HepG2 (cell line): ENCODE results near the gene OSBPL9. TPM values are rescaled to one million over a fixed set of nuclear protein-coding genes. Genes with fewer than 3 reads are reported as not detected.

Experiments used
- ATAC-seq: fragments of 200-7000 bp; cut with Tn5 transposase; 3 replicates; pipeline ENCODE4 v1.9.1; 2020; ENCODE audit warnings: mild to moderate bottlenecking, moderate library complexity
- BruUV-seq: library from RNA; stranded (reverse); fragments of 400-500 nt; replicated peaks from 2 replicates; lab custom pipeline; 2021; lab: Mats Ljungman, UMichigan
- CTCF ChIA-PET: fragments of 300-600 bp; formaldehyde crosslinking; extraction: SDS; loops from one replicate; lab custom pipeline; 2021; ENCODE audit warnings: low total read pairs, inconsistent platforms, low intra/inter-chr PET ratio; lab: Yijun Ruan, JAX
- POLR2A ChIA-PET: fragments of 350-600 bp; sonication (Branson Sonifier 250); formaldehyde crosslinking; loops from one replicate; lab custom pipeline; 2020; ENCODE audit warnings: antibody characterized with exemption, inconsistent platforms; lab: Yijun Ruan, JAX
- DNase-seq: peaks from one replicate; pipeline ENCODE4 v3.0.0-alpha.2; 2015; ENCODE audit warnings: low spot score
- FAIRE-seq: peaks from 3 replicates; lab custom pipeline; 2011; peaks lifted over from hg19 to GRCh38; lab: Jason Lieb, UNC
- H2AFZ ChIP-seq: one replicate; pipeline ENCODE4 v1.6.1; 2011; ENCODE audit warnings: low read length, inconsistent platforms
- H3K27ac ChIP-seq: fragments of 300-600 bp; 3 replicates; pipeline ENCODE4 v1.8.0; 2011; ENCODE audit warnings: mixed run types, mild to moderate bottlenecking, mixed read lengths, low read length, inconsistent platforms; ENCODE audit not compliant: insufficient read depth; ENCODE audit errors: extremely low read length
- H3K27me3 ChIP-seq, 2 experiments: fragments of 200-600 bp in 1 of 2; 2 replicates in 1 of 2; 3 replicates in 1 of 2; pipeline versions ENCODE4 v1.6.0 to v1.8.0; 2011; ENCODE audit warnings: low read length in 2 of 2, mild to moderate bottlenecking in 2 of 2, moderate library complexity in 2 of 2, inconsistent platforms in 1 of 2; ENCODE audit not compliant: insufficient read depth in 2 of 2, control insufficient read depth in 1 of 2
- H3K36me3 ChIP-seq, 2 experiments: fragments of 200-600 bp in 1 of 2; replicated peaks in 1 of 2; 2 replicates in 1 of 2; 3 replicates in 1 of 2; pipeline versions ENCODE4 v1.5.1 to v1.8.0; 2011; ENCODE audit warnings: low read length in 2 of 2, inconsistent platforms in 1 of 2; ENCODE audit not compliant: insufficient read depth in 2 of 2, control insufficient read depth in 1 of 2
- H3K4me1 ChIP-seq: 2 replicates; pipeline ENCODE4 v1.5.1; 2012; ENCODE audit warnings: low read length, inconsistent platforms; ENCODE audit not compliant: insufficient read depth
- H3K4me2 ChIP-seq: 2 replicates; pipeline ENCODE4 v1.6.0; 2011; ENCODE audit warnings: low read depth, low read length, inconsistent platforms
- H3K4me3 ChIP-seq, 3 experiments: fragments of 200-600 bp in 1 of 3; sonication (generic), shearing (Covaris generic) in 1 of 3; replicated peaks in 1 of 3; 2 replicates each; pipeline ENCODE4 v1.5.1; 2011 to 2016; ENCODE audit warnings: low read length in 3 of 3, inconsistent platforms in 2 of 3, low read depth in 2 of 3, mild to moderate bottlenecking in 2 of 3, control low read depth in 1 of 3, mixed read lengths in 1 of 3; ENCODE audit not compliant: insufficient read depth in 1 of 3
- H3K79me2 ChIP-seq: one replicate; pipeline ENCODE4 v1.6.1; 2011; ENCODE audit warnings: low read length, inconsistent platforms; ENCODE audit not compliant: insufficient read depth
- H3K9ac ChIP-seq: 2 replicates; pipeline ENCODE4 v1.6.0; 2011; ENCODE audit warnings: mild to moderate bottlenecking, low read depth, low read length, inconsistent platforms; ENCODE audit not compliant: insufficient read depth
- H3K9me3 ChIP-seq: 2 replicates; pipeline ENCODE4 v1.5.1; 2012; ENCODE audit warnings: mild to moderate bottlenecking, low read length
- H4K20me1 ChIP-seq: 2 replicates; pipeline ENCODE4 v1.6.0; 2011; ENCODE audit warnings: inconsistent platforms, mild to moderate bottlenecking, low read length, moderate library complexity; ENCODE audit not compliant: insufficient read depth
- GLMP ChIP-seq: sonication (generic); formaldehyde crosslinking; IDR thresholded peaks from 2 replicates; pipeline ENCODE4 v1.9.0; 2021; ENCODE audit warnings: missing genetic modification reagents, mild to moderate bottlenecking, borderline replicate concordance
- HDAC1 ChIP-seq: sonication (generic); formaldehyde crosslinking; IDR thresholded peaks from 2 replicates; pipeline ENCODE4 v1.5.1; 2020; ENCODE audit warnings: mild to moderate bottlenecking, missing genetic modification reagents
- MXD3 ChIP-seq: IDR thresholded peaks from 2 replicates; pipeline ENCODE4 v1.6.1; 2016; ENCODE audit warnings: mild to moderate bottlenecking, missing biosample characterization, missing genetic modification reagents
- PAF1 ChIP-seq: IDR thresholded peaks from 2 replicates; pipeline ENCODE4 v1.6.1; 2016; ENCODE audit warnings: missing genetic modification reagents, missing compliant biosample characterization
- ZBTB43 ChIP-seq: sonication (generic); formaldehyde crosslinking; conservative IDR thresholded peaks from 2 replicates; pipeline ENCODE4 v1.4.0; 2020; ENCODE audit warnings: missing genetic modification reagents
- ZNF367 ChIP-seq: sonication (generic); formaldehyde crosslinking; IDR thresholded peaks from 2 replicates; pipeline ENCODE4 v1.4.0; 2020; ENCODE audit warnings: missing genetic modification reagents, borderline replicate concordance
- ZNF644 ChIP-seq: IDR thresholded peaks from 2 replicates; pipeline ENCODE4 v1.6.1; 2016; ENCODE audit warnings: low read depth
- WGBS: methylation state at CpG from one replicate; pipeline ENCODE4 v1.1.6; 2017; ENCODE audit warnings: low lambda C conversion rate; 5-methylcytosine and 5-hydroxymethylcytosine counted together
- in situ Hi-C: cut with HindIII; loops from 2 replicates; pipeline ENCODE4 v1.10.0; 2017; ENCODE audit warnings: low pct_unique_long_range_greater_than_20kb; ENCODE audit not compliant: extremely low pct_ligation_motif_present
- intact Hi-C: fragments of 100-400 bp; cut with micrococcal nuclease; formaldehyde crosslinking; loops from one replicate; pipeline ENCODE4 v1.10.0; 2022; ENCODE audit not compliant: unreplicated experiment
- polyA plus RNA-seq, 8 experiments: library from polyadenylated mRNA; depleted of rRNA in 3 of 8; stranded (reverse) in 7 of 8; unstranded in 1 of 8; fragments of >200 nt; fragmentation: Illumina TruSeq in 4 of 8; extraction: Trizol in 4 of 8; gene quantifications; 2 replicates each; pipeline versions ENCODE4 v1.2.1 to v1.2.3, GENCODE V29; 2011 to 2016; ENCODE audit warnings: low read depth in 4 of 8, missing spikeins in 1 of 8, mixed read lengths in 1 of 8; ENCODE audit not compliant: insufficient read depth in 1 of 8
- total RNA-seq, 5 experiments: library from RNA; depleted of rRNA; stranded (reverse); fragments of >200 nt; fragmentation: Illumina TruSeq; extraction: Trizol; gene quantifications; 2 replicates each; pipeline ENCODE4 v1.2.3, GENCODE V29; 2016; ENCODE audit warnings: low read depth in 1 of 5

The OSBPL9 gene
- total and polyA plus RNA-seq, 2 of the 13 experiments (the other 11 are each of a cell fraction or from before 2014, with no cell fraction given), result 83.6 to 142 TPM

GRCh38 chr1:51612447-51612961 lies 4.4 kb upstream of the OSBPL9 start:
- H2AFZ ChIP-seq, result no peak overlapping the region
- TF ChIP-seq ZBTB43 (no peak), ZNF367 (no peak), HDAC1 (CRISPR knock-in tag) (no peak), ZNF644 (CRISPR knock-in tag) (no peak), MXD3 (no peak), PAF1 (CRISPR knock-in tag) (no peak), GLMP (CRISPR knock-in tag) (no peak)
- H4K20me1 ChIP-seq, result no peaks in the 10 kb centered on the region
- H3K9me3 ChIP-seq, result no peaks in the 10 kb centered on the region
- H3K79me2 ChIP-seq, result peaks cover 6% of the 10 kb centered on the region
- H3K4me3 ChIP-seq, result no peak overlapping the region
- H3K27me3 ChIP-seq, result no peaks in the 10 kb centered on the region; a peak in 1 of 5 replicates
- H3K27ac ChIP-seq, result no peak overlapping the region
- no TSS peak for BruUV-seq
- ATAC-seq (no peak), DNase-seq (no peak), FAIRE-seq (no peak)
- ChIA-PET CTCF (no interaction called here), POLR2A (no interaction called here)
- in situ Hi-C loops (no loop called here), intact Hi-C loops (no loop called here)
- 0% methylated on average over 2 of the region's 2 CpGs for WGBS
- H3K4me2 ChIP-seq, result no peak overlapping the region
- no peak overlapping the region for H3K9ac ChIP-seq
- H3K36me3 ChIP-seq, result no peaks in the 10 kb centered on the region
- peaks cover 32% of the 10 kb centered on the region for H3K4me1 ChIP-seq
